NCI-H2107 (cell line): Measurements from ENCODE around the gene NSD2.
"Not testable (repeated sequence)": the region's sequence is repeated elsewhere in the genome, so short reads cannot be mapped to it uniquely, and the experiment has no call there.

Experiments
- DNase-seq: peaks from one replicate; lab custom pipeline; 2025; lab: John Stamatoyannopoulos, UW

The NSD2 gene

GRCh38 chr4:1899149-1900086 is 28.2 kb downstream of the NSD2 start:
- peak; percentile 42 for DNase-seq

- DNase-seq, result no peak
Measured at GRCh38 chr4:1900087-1900433, 28.9 kb downstream of the NSD2 start.

GRCh38 chr4:1900624-1901023 is 29.4 kb downstream of the NSD2 start:
- DNase-seq, result no peak

GRCh38 chr4:1901127-1901526 is 29.9 kb downstream of the NSD2 start:
- DNase-seq, result no peak

GRCh38 chr4:1902243-1902642 is 31.1 kb downstream of the NSD2 start:
- no peak for DNase-seq

GRCh38 chr4:1903035-1903434 is 31.8 kb downstream of the NSD2 start:
- no peak for DNase-seq

- DNase-seq, result no peak
Measured at GRCh38 chr4:1904042-1904441, 32.8 kb downstream of the NSD2 start.

- peak; percentile 46 for DNase-seq
Measured at GRCh38 chr4:1907848-1908525, 36.8 kb downstream of the NSD2 start.

- DNase-seq, result not testable (repeated sequence)
Measured at GRCh38 chr4:1909696-1910095, 38.5 kb downstream of the NSD2 start.

GRCh38 chr4:1910643-1911042 is 39.5 kb downstream of the NSD2 start:
- no peak for DNase-seq

- not testable (repeated sequence) for DNase-seq
Measured at GRCh38 chr4:1911316-1911715, 40.1 kb downstream of the NSD2 start.

GRCh38 chr4:1922821-1923220 is 51.6 kb downstream of the NSD2 start:
- no peak for DNase-seq

GRCh38 chr4:1927675-1928074 is 56.5 kb downstream of the NSD2 start:
- DNase-seq, result no peak

- DNase-seq, result no peak
Measured at GRCh38 chr4:1928356-1929239, 57.4 kb downstream of the NSD2 start.

- DNase-seq, result no peak
Measured at GRCh38 chr4:1932736-1933135, 61.5 kb downstream of the NSD2 start.

GRCh38 chr4:1933700-1934099 is 62.5 kb downstream of the NSD2 start:
- no peak for DNase-seq

- no peak for DNase-seq
Measured at GRCh38 chr4:1937550-1937949, 66.4 kb downstream of the NSD2 start.

- DNase-seq, result no peak
Measured at GRCh38 chr4:1938027-1938426, 66.8 kb downstream of the NSD2 start.

- no peak for DNase-seq
Measured at GRCh38 chr4:1939664-1940509, 68.7 kb downstream of the NSD2 start.

GRCh38 chr4:1940566-1940965 is 69.4 kb downstream of the NSD2 start:
- DNase-seq, result no peak

GRCh38 chr4:1943928-1944327 is 72.7 kb downstream of the NSD2 start:
- no peak for DNase-seq
